ENCODE results near the gene KIAA1614.

KIAA1614 gene

DNA sequence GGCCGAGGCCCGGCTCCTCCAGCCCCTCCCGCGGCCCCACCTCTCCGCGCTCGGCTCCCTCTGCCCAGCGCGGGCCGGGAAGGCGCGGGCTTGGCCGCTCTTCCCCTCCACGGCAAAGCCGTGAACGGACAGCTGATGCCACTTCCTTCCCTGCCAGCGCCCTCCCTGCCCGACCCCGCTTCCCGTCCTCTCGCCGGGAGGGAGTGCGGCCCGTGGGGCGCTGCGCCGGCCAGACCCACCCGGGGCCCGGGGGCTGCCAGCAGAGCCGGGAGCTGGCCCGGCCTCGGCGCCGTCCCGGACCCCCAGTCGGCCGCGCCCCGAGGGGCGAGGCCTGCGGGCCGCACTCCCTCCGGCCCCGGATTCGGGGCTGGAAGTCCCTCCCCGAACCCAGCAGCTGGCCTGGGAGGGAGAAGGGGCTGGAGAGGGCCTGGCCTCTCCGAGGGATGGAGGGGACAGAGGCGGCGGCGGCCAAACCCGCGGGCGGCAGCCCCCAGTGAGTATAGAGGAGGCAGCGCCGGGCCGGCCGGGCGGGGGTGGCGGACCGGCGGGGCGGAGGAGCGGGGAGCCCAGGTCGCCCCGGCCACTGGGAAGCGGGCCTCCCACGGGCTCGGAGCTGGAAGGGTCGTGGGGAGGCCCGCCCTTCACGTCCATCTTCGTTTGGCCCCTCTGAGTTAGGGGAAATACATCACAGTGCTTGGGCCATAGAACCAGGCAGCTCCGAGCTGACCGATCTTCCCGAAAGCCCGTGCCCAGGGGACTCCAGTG, at the start of gene KIAA1614:
TSS of gene KIAA1614 (plus strand) at position 97 of the 765 bp plus-strand sequence. CDS start at position 444, 347 bp downstream.
- peak within 1 kb of the TSS; percentile 64 for H3K4me3 ChIP-seq (ENCODE audit: low read depth, low read length)
- no peak for DNase-seq (ENCODE audit: low read depth, low spot score)
- TF ChIP-seq CTCF (IDR thresholded peaks at IDR 0.05; ENCODE audit: insufficient read depth, low read length, missing control alignments), result no peak
- ChIA-PET POLR2A (interaction anchor here (0.9 to 1.1 kb wide), 4 partner anchors 8 to 229 kb away, joined by 3 read pairs; no protein-coding TSS in a partner anchor), CTCF (interaction anchor here (0.7 to 4.8 kb wide), 9 partner anchors 9 to 397 kb away, joined by 3 to 22 read pairs (median 4); no protein-coding TSS in a partner anchor)

DNA sequence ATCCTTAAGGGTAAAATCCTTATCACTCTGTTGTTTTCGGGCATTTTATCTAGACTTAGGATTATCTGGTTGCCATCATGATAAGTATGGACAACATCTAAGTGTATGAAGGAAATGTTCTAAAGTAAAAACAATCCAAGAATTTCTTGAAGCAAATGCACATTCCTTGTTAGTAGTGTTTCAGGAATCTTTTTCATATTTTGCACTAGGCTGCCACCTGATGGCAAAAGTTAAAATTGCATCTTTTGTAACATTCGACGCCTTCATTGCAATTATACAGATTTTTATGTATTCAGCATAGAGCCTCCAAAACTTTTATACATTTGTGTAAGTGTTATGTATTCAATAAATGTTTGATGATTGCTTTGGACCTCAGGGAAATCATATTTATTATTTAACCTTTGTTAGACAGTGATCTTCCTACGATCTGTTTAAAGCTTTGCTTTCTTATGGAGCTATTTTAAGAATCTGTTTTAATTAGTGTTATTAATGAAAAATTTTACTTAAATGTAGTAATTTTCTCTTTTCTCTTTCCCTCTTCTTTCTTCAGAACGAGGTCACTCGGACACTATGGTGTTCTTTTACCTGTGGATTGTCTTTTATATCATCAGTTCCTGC, 49.4 kb upstream of the KIAA1614 start:
- DNase-seq (ENCODE audit: low read depth, low spot score), result no peak
- CTCF ChIA-PET, result interaction anchor here (0.6 to 8.2 kb wide), 46 partner anchors 10 to 605 kb away, joined by 3 to 249 read pairs (median 4); partner anchors contain the start of genes ACBD6 and XPR1
- no peak overlapping the region for H3K4me3 ChIP-seq (ENCODE audit: low read depth, low read length)
- POLR2A ChIA-PET, result no interaction called here
- TF ChIP-seq CTCF (IDR thresholded peaks at IDR 0.05; ENCODE audit: insufficient read depth, low read length, missing control alignments), result peak; percentile 43

- no peak for DNase-seq (ENCODE audit: low read depth, low spot score)
- CTCF ChIA-PET, result interaction anchor here (0.6 to 9.2 kb wide), 51 partner anchors 9 to 400 kb away, joined by 3 to 174 read pairs (median 4); partner anchors contain the start of gene KIAA1614
- POLR2A ChIA-PET, result interaction anchor here (0.5 to 0.7 kb wide), 2 partner anchors 254 to 284 kb away, joined by 3 read pairs; no protein-coding TSS in a partner anchor
- peak; percentile 39 for TF ChIP-seq CTCF (IDR thresholded peaks at IDR 0.05; ENCODE audit: insufficient read depth, low read length, missing control alignments)
- H3K4me3 ChIP-seq (ENCODE audit: low read depth, low read length), result no peak overlapping the region
Observed at GRCh38 chr1:180881806-180882509, 30.7 kb upstream of the KIAA1614 start.

DNA sequence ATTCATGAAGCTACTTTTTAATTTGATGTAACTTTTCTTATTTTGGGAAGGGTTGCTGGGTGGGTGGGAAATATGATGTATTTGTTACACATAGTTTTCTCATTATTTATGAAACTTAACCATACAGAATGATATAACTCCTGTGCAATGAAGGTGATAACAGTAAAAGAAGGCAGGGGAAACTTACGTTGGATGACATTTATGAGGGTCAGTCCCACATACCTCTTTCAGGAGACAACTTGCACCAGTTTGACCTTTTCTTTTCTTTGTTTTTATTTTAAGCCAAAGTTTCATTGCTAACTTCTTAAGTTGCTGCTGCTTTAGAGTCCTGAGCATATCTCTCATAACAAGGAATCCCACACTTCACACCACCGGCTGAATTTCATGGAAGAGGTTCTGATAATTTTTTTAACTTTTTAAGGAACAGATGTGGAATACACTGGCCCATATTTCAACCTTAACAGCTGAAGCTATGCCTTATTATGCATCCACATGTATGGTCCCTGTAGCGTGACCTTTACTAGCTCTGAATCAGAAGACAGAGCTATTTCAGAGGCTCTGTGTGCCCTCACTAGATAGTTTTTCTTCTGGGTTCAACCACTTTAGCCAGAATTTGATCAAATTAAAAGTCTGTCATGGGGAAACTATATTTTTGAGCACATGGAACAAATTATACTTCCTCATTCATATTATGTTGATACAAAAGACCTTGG, 28.0 kb upstream of the KIAA1614 start:
- TF ChIP-seq CTCF (IDR thresholded peaks at IDR 0.05; ENCODE audit: insufficient read depth, low read length, missing control alignments), result no peak
- POLR2A ChIA-PET, result no interaction called here
- DNase-seq (ENCODE audit: low read depth, low spot score), result no peak
- CTCF ChIA-PET, result interaction anchor here (0.9 to 9.2 kb wide), 8 partner anchors 14 to 369 kb away, joined by 3 to 174 read pairs (median 4); partner anchors contain the start of gene STX6
- H3K4me3 ChIP-seq (ENCODE audit: low read depth, low read length), result no peak overlapping the region

DNA sequence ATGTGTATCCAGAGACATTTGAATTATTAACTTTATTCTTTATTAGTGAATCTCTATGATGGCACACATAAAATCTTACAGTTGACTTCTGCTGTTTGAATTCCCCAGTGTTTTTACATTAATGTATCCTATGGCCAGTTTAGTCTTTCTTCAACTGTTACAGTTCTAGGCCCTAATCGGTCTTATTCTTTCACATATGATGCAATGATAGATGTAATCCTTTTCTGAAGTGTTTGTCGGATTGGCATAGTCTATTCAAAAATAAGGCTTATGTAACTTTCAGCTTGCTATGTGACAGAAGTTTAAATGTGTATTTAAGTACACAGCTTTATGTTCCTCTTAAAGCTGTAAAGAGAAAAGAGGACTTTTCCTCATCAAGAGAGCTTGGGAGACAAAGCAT, 26.4 kb upstream of the KIAA1614 start:
- no peak for TF ChIP-seq CTCF (IDR thresholded peaks at IDR 0.05; ENCODE audit: insufficient read depth, low read length, missing control alignments)
- CTCF ChIA-PET, result interaction anchor here (1.2 to 9.2 kb wide), 4 partner anchors 9 to 278 kb away, joined by 4 to 174 read pairs (median 68); no protein-coding TSS in a partner anchor
- no peak overlapping the region for H3K4me3 ChIP-seq (ENCODE audit: low read depth, low read length)
- DNase-seq (ENCODE audit: low read depth, low spot score), result no peak
- POLR2A ChIA-PET, result no interaction called here

All from AG04449 (cell line).